Measurements from ENCODE around the gene BCAS1.

The BCAS1 gene

GRCh38 chr20:54074511-54074910 lies 4.1 kb upstream of the BCAS1 start:
- DNase-seq = no peak

- no peak for DNase-seq
Measured at GRCh38 chr20:54073288-54073687, 2.9 kb upstream of the BCAS1 start.

- DNase-seq = no peak
Measured at GRCh38 chr20:54069501-54069971, 858 bp downstream of the BCAS1 start.

GRCh38 chr20:54068966-54069365 lies 1.4 kb downstream of the BCAS1 start:
- DNase-seq = no peak

DNA sequence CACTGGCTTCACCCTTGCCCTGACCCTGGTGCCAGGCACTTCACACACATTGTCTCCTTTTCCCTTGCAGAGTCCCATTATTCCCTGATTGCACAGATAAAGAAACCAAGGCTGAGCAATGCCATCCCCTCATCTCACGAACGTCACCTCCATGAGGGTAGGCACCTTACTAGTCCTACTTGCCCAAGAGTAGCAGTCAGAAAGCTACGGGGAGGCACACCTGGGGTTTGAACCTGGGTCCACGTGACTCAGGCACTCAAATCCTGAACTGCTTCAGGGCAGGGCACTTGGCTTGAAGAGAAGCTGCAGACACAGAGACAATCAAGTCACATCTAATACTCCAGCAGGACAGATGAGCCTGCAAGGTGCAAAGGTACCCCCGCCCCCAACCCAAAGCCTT lies 1.9 kb downstream of the BCAS1 start:
- no peak for DNase-seq

DNA sequence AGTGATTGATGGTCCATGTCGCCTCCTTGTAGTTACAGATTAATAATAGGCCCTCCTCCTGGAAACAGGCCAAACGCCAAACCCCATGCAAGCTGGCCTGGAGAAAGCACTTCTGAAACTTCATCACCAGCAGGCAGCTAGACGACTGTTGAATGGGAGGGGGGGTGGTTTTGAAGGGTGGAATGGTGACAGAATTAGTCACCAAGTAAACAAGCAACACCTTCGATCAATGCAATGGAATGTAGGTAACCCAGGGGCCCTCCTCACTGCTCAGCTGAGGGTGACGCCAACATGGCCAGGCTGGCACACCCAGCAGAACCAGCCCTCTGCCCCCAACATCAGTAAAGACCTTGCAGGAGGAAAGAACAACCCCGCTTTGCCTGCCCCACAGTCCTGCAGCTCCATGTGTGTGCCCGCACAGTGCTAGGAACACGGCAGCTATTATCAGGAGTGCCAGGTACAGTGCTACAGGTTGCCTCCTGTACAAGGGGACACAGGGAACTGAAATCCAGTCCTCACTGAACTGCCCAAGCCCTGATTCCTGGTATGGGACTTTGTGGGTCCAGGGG lies 2.7 kb downstream of the BCAS1 start:
- DNase-seq = no peak

GRCh38 chr20:54065601-54066038 lies 4.8 kb downstream of the BCAS1 start:
- DNase-seq = no peak

DNA sequence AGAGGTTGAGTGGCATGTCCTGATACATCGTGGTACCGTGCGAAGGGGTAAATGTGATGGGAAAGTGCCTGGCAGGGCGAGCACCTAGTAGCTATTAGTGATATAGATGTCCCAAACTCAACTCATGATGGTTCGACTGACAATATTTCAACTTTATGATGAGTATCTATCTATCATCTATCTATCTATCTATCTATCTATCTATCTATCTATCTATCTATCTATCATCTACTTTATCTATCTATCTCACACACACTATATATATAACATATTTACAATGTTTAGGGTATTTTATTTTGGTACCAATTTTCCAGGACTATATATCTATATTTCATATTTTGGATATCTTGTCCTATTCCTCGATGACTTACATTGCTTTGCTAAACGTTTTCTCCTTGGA lies 5.5 kb downstream of the BCAS1 start:
- DNase-seq = no peak

DNA sequence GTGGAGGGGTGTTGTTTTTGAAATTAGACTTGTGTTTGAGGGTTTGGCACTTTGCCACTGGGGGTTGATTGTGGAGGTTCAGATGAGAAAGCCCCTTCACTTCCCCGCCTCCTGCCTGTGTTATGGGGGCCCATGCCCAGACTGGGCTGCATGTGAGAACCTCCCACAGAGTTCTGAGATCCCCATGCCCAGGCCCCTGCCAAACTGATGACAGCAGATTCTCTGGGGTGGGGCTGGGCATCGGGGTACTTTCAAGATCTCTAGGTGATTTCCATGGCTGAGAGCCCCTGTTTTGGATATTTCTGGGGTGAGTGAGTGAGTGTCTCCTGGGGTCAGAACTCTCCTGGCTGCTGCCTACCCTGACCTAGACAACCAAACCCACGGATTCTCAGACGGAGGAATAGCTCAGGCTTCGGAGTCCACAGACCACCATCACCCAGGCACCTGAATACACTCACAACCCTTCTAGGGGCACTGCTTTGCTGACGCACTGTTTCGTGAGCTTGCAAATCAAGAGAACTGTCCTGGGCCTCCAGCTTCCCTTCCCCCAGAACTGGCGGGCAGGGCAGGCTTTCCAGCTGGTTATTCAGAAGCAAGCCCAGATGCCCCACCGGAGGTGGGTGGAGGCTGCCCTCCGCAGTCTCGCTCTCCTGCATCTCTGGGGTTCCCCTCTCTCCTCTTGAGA lies 6.3 kb downstream of the BCAS1 start:
- DNase-seq = no peak

GRCh38 chr20:54063580-54063979 lies 6.8 kb downstream of the BCAS1 start:
- DNase-seq = no peak

- DNase-seq = peak; percentile 13
Measured at GRCh38 chr20:54062812-54063280, 7.5 kb downstream of the BCAS1 start.

DNA sequence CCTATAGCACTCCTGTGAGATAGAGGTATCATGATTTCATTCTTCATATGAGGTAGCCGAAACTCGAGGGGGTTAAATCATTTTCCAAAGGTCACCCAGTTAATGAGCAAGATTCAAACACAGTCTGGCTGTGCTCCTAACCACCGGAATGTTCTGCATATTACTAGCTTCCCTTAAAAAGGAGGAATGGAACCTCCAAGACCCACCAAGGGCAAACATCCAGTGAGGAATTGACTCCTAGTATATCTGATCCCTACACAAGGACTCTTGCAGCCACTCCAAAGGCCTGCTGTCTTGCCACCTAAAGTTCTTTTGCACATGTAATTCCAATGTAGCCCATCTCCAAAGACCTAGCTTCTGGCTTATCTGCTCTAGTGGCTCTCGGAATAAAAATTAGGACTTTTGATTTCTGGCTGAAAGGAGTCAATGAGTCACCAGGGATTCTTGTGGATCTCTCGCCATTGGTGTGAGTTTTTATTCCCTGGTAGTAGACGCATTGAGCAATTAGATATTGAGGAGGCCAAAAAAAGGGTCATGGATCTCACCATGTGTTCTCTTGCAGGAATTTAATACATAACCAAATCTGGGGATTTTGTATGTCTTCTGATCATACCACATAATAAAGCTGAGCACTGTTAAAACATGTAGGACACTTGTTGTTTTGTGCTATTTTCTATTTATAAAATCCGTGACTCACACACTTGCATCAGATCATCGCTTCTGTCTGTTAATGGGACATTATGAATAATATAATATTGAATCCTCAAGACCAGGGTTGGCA lies 9.1 kb downstream of the BCAS1 start:
- DNase-seq = no peak

DNA sequence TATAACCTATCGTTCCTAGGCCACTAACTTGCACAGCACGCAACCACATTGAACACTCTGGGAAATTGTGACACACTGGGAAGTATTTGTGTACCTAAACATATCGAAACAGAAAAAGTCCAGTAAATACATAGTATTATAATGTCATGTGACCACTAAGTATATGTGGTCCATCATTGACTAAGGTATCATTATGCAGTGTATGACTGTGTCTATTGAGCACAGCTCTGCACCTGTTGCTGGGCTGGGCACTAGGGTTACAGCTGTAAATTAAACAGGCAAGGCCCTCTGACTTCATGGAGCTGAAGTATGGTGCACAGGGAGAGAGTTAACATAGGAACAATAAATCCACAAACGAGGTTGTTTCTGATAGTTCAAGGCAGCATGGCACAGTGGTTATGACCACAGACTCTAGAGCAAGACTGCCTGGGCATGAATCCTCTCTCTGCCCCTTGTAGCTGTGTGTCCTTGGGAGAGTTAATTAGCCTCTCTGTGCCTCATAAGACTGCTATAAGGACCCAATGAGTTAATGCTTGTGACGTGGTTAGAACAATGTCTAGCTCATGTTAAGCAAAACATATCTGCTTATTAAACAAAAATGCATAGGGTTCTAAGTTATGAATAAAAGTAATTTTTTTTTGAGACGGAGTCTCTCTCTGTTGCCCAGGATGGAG lies 10.6 kb downstream of the BCAS1 start:
- DNase-seq = no peak

- DNase-seq = no peak
Measured at GRCh38 chr20:54058420-54059139, 11.8 kb downstream of the BCAS1 start.

DNA sequence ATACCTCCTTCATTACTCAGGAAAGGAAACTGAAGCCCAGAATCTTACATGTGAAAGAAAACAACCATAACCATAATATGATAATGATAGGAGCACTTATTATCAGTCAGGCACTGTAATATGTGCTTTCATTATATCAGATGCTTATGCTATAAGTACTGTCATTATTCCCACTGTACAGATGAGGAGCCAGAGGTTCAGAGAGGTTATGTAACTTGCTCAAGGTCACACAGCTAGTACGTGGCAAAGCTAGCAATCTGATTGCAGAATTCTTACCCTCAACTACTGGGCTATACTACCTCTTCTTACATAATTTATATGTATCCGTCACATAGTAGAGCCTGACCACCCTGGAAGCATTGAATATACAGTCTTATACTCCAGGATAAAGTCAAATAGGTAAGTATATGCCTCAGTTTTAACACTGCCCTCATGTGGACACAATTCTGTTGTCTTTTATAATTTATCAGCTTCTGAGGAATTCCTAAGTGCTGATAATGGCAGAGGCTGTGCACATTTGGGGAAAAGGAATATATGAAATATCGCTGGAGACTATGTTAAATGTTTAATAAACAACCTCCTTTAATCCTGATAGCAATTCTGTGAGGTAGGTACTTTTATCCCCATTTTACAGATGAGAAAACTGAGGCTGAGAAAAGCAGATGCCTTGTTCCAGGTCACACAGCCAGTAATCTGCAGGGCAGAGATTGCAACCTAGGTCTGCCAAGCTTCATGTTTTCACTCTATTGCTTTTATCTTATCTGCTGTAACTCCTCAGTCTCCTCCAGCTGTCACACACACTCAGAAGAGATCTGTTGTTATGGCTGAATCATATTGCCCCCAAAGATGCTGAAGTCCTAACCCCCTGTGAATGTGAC lies 13.4 kb downstream of the BCAS1 start:
- DNase-seq = no peak

- no peak for DNase-seq
Measured at GRCh38 chr20:54054516-54054915, 15.9 kb downstream of the BCAS1 start.

DNA sequence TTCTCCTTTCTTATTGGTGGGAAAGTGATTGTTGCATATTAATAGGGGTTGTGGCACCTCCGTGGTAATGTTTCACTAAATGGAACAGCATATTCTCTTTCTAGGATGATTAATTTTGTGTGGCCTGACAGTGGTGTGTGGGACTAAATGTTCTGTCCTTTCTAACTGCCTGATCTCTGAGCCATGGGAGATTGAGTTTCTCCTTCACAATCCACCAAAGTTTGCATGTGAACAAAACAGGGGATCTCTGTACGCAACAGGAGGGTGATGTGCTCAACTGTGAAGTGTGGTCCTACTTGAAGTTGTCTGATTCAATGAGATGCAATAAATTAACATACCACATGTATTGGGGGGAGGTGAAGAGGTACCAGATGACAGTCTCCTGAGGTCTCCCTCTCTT lies 19.3 kb downstream of the BCAS1 start:
- no peak for DNase-seq

- no peak for DNase-seq
Measured at GRCh38 chr20:54048891-54049545, 21.4 kb downstream of the BCAS1 start.

DNA sequence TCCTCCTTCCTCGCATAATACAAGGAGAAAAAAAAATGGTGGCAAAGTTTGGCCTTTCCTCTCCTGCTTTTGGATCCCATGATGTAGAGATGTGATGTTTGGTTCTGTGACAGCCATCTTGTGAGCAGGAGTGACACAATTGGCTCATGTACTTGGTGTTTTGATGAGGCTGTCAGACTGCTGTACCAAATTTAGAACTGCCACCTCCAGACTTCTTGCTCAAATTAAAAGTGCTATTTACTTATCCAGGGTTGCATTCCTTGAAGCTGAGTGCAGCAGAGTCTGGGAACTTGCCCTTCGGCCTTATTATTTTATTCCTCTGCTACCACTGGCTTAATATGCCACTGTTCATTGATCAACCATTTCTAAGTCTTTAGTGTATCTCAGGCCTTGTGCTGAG lies 21.9 kb downstream of the BCAS1 start:
- no peak for DNase-seq

DNA sequence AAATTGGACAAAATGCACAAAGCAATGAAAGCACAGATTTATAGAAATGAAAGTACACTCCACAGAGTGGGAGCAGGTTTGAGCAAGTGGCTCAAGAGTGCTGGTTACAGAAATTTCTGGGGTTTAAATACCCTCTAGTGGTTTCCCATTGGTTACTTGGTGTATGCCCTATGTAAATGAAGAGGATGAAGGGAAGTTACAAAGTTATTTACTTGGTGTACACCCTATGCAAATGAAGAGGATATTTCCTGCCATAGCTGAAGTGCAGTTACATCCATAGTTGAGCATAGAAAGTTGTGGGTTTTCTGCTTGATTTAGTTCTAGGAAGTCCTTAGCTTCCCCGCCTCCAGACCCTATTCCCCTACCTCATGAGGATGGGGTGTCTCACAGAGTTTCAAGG lies 22.7 kb downstream of the BCAS1 start:
- no peak for DNase-seq

GRCh38 chr20:54047048-54047447 lies 23.3 kb downstream of the BCAS1 start:
- DNase-seq = no peak

Data from central memory CD4-positive, alpha-beta T cell (primary cell).